Natural killer cell (primary cell): Measurements from ENCODE around the gene SLX9. TPM values are rescaled to one million over a fixed set of nuclear protein-coding genes. Genes with fewer than 3 reads are reported as not detected.

ENCODE experiments used
- ATAC-seq, 3 donors: fragments of 150-1000 bp in 2 of 3; fragments of 200-7000 bp in 1 of 3; cut with Tn5 transposase; 1 replicate in 1 of 3; 2 replicates in 2 of 3; pipeline ENCODE4 v1.10.0; 2021; ENCODE audit warnings: mild to moderate bottlenecking in 2 of 3, moderate library complexity in 2 of 3
- DNase-seq, 2 donors: peaks; one replicate each; pipeline versions ENCODE4 v3.0.0 to v3.0.0-alpha.2; 2013 to 2021; ENCODE audit warnings: mixed read lengths in 1 of 2
- H3K27ac ChIP-seq: one replicate; pipeline ENCODE4 v1.5.1; 2013; ENCODE audit warnings: mild to moderate bottlenecking, low read length
- H3K27me3 ChIP-seq: one replicate; pipeline ENCODE4 v1.6.1; 2013; ENCODE audit warnings: low read length; ENCODE audit not compliant: control insufficient read depth, insufficient read depth
- H3K36me3 ChIP-seq: one replicate; pipeline ENCODE4 v1.6.1; 2013; ENCODE audit warnings: low read length; ENCODE audit not compliant: control insufficient read depth, insufficient read depth
- H3K4me1 ChIP-seq: one replicate; pipeline ENCODE4 v1.6.1; 2013; ENCODE audit warnings: low read length; ENCODE audit not compliant: control insufficient read depth, insufficient read depth
- H3K4me3 ChIP-seq: one replicate; pipeline ENCODE4 v1.5.1; 2013; ENCODE audit warnings: low read length
- H3K9me3 ChIP-seq: one replicate; pipeline ENCODE4 v1.6.1; 2013; ENCODE audit warnings: low read length; ENCODE audit not compliant: control insufficient read depth, insufficient read depth
- H3K27ac Mint-ChIP-seq, 2 donors: one replicate each; pipeline ENCODE4 v1.8.0; 2022; ENCODE audit warnings: mild to moderate bottlenecking in 2 of 2, mixed read lengths in 2 of 2, moderate library complexity in 1 of 2
- H3K27me3 Mint-ChIP-seq, 2 donors: one replicate each; pipeline ENCODE4 v1.8.0; 2022; ENCODE audit warnings: low read depth in 2 of 2, mixed read lengths in 2 of 2
- H3K36me3 Mint-ChIP-seq: one replicate; pipeline ENCODE4 v1.8.0; 2022; ENCODE audit warnings: mixed read lengths
- H3K4me1 Mint-ChIP-seq, 2 donors: one replicate each; pipeline ENCODE4 v1.8.0; 2022; ENCODE audit warnings: mixed read lengths in 2 of 2
- H3K4me3 Mint-ChIP-seq: one replicate; pipeline ENCODE4 v1.8.0; 2022; ENCODE audit warnings: mild to moderate bottlenecking, moderate library complexity, mixed read lengths
- H3K9me3 Mint-ChIP-seq, 2 donors: one replicate each; pipeline ENCODE4 v1.8.0; 2022; ENCODE audit warnings: mixed read lengths in 2 of 2
- WGBS: methylation state at CpG from one replicate; pipeline ENCODE4 v1.1.7; 2013; ENCODE audit warnings: missing lambda C conversion rate; ENCODE audit not compliant: insufficient coverage; 5-methylcytosine and 5-hydroxymethylcytosine counted together
- intact Hi-C: fragments of 100-400 bp; cut with micrococcal nuclease; formaldehyde crosslinking; loops from one replicate; pipeline ENCODE4 v1.14.2; 2022
- total RNA-seq, 4 donors: library from RNA; stranded (reverse); fragments of 120-200 nt in 1 of 4; gene quantifications; one replicate each; pipeline versions ENCODE4 v1.2.3 to v1.2.4, GENCODE V29; 2013 to 2022
- TF ChIP-seq, protein P1 (sequence below): fragments of 200-600 bp; IDR thresholded peaks from one replicate; pipeline ENCODE4 v1.8.0; 2022; ENCODE audit warnings: antibody characterized with exemption

SLX9 gene
- total RNA-seq, 3 donors from 2014 or later (not counting 1 experiment from before 2014, with no cell fraction given), result 12.8 to 22.9 (median 20.0) TPM

DNA sequence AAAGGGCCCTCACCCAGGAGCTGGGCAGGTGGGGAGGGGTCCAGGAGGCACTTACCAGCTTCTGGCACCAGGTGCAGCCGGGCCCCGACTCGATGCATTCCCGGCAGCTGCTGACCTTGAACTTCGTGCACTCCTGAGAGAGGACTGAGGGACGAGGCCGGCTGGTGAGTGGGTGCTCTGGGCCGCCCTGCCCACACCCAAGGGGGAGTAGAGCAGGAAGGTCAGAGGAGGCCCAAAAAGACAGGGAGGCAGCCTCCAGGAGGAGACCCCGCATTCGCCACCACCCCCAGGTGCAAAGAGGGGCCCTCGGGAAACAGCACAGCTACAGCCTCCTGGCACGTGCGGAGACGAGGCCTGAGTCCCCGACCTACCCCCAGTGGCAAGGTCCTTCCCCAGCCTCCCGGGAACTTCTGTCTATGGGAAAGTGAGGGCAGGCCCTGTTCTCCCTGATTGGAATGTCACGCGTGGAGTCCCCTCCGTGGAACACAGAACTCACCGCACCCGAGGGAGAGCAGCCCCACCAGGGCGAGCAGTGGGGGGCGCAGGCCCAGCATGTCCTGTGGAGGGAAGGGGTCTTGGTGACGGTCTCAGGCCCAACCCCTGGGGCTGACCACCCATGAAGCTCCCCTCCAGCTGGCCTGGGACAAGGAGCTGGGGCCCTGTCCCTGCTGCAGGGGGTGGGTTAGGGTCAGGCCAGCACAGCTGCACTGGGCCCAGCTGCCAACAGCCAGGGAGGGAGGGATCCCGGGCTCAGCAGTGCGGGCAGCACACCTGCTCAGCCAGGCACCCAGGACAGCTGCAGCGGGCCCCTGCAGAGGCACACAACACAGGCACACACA is 29.4 kb upstream of the SLX9 start:
- WGBS, result 84% methylated on average over 27 of the region's 27 CpGs
- TF ChIP-seq, protein P1, sequence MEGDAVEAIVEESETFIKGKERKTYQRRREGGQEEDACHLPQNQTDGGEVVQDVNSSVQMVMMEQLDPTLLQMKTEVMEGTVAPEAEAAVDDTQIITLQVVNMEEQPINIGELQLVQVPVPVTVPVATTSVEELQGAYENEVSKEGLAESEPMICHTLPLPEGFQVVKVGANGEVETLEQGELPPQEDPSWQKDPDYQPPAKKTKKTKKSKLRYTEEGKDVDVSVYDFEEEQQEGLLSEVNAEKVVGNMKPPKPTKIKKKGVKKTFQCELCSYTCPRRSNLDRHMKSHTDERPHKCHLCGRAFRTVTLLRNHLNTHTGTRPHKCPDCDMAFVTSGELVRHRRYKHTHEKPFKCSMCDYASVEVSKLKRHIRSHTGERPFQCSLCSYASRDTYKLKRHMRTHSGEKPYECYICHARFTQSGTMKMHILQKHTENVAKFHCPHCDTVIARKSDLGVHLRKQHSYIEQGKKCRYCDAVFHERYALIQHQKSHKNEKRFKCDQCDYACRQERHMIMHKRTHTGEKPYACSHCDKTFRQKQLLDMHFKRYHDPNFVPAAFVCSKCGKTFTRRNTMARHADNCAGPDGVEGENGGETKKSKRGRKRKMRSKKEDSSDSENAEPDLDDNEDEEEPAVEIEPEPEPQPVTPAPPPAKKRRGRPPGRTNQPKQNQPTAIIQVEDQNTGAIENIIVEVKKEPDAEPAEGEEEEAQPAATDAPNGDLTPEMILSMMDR, result no peak
- Mint-ChIP-seq H3K4me3 (peak overlapping the region; percentile 85), H3K36me3 (no peaks in the 10 kb centered on the region), H3K4me1 (peaks cover 57 to 77% of the 10 kb centered on the region in 2 donors), H3K27ac (peak overlapping the region; percentile 85 to 98), H3K27me3 (no peaks in the 10 kb centered on the region), H3K9me3 (no peaks in the 10 kb centered on the region)
- Histone ChIP-seq H3K27me3 (no peaks in the 10 kb centered on the region), H3K27ac (peak overlapping the region; percentile 83), H3K36me3 (peaks cover 51% of the 10 kb centered on the region), H3K4me1 (peaks cover 91% of the 10 kb centered on the region), H3K4me3 (no peak overlapping the region), H3K9me3 (no peaks in the 10 kb centered on the region)
- ATAC-seq (no peak), DNase-seq (no peak)
- intact Hi-C loops, result loop anchor here (5.0 kb wide), 1 partner anchor 108 kb away; the partner anchor contains the start of gene UBE2G2

DNA sequence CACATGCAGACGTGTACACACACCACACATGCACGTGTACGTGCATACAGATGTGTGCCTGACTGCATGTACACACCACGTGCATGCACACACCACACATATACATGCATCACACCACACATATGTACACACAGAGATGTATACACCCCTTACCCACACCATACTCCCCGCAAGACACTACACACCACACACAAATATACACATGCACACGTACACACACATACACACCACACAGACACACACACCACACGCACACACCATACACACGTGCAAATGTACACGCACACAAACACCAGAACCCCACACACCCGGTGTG is 28.8 kb upstream of the SLX9 start:
- no peaks in the 10 kb centered on the region for H3K27me3 ChIP-seq
- Mint-ChIP-seq H3K4me1 (peaks cover 63 to 78% of the 10 kb centered on the region in 2 donors), H3K27me3 (no peaks in the 10 kb centered on the region), H3K36me3 (no peaks in the 10 kb centered on the region), H3K4me3 (peak overlapping the region; percentile 85), H3K27ac (peak overlapping the region; percentile 85 to 98), H3K9me3 (no peaks in the 10 kb centered on the region)
- ATAC-seq (no peak), DNase-seq (no peak)
- H3K27ac ChIP-seq, result peak overlapping the region; percentile 83
- peaks cover 91% of the 10 kb centered on the region for H3K4me1 ChIP-seq
- TF ChIP-seq, protein P1, result no peak
- WGBS, result 45% methylated on average over 10 of the region's 10 CpGs
- H3K36me3 ChIP-seq, result peaks cover 49% of the 10 kb centered on the region
- peak overlapping the region; percentile 26 for H3K4me3 ChIP-seq
- H3K9me3 ChIP-seq, result no peaks in the 10 kb centered on the region
- intact Hi-C loops, result loop anchor here (5.0 kb wide), 1 partner anchor 109 kb away; the partner anchor contains the start of gene UBE2G2

DNA sequence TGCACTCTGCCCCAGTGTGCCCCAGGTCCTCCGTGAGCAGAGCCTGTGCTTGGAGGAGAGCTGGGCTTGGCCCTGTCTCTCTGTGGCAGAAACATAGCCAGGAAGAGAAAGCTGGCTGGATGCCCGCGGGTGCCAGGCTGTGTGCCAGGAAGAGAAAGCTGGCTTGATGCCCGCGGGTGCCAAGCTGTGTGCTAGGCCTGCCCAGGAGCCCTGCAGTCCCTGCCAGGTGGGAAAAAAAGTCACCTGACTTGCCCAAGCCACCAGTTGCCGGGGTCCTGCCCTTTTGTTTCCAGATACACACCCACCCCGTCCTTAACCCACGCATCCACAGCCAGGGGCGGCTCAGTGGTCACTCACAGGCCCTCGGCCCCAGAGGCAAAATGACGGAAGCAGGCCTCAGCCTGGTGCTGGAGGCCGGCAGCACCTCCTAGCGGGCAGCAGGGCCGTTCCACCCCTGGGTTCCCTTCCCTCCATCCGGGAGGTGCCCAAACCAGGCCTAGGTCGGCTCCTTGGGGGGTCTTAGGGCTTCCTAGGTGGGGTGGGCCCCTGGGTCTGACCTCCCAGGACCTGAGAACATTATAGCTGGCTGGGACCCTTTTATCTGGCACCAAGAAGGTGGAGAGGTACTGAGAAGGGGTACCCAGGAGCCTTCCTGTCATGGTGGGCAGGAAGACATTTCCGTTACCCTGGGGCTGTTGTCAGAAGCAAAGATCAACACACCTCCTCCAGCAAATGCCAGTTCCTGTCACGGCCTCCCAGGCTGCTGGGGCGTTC is 28.3 kb upstream of the SLX9 start:
- no peaks in the 10 kb centered on the region for H3K9me3 ChIP-seq
- Mint-ChIP-seq H3K27me3 (no peaks in the 10 kb centered on the region), H3K4me3 (peak overlapping the region; percentile 85), H3K27ac (peak overlapping the region; percentile 85 to 98), H3K36me3 (no peaks in the 10 kb centered on the region), H3K9me3 (no peaks in the 10 kb centered on the region), H3K4me1 (peaks cover 63 to 78% of the 10 kb centered on the region in 2 donors)
- peak overlapping the region; percentile 83 for H3K27ac ChIP-seq
- ATAC-seq (peak; percentile 54 to 74 (median 62)), DNase-seq (peak; percentile 63 to 81)
- H3K36me3 ChIP-seq, result peaks cover 44% of the 10 kb centered on the region
- intact Hi-C loops, result loop anchor here (1.0 to 5.0 kb wide), 2 partner anchors 19 to 109 kb away; partner anchors contain the start of gene UBE2G2
- TF ChIP-seq, protein P1, result peak; percentile 78
- H3K27me3 ChIP-seq, result no peaks in the 10 kb centered on the region
- H3K4me3 ChIP-seq, result peak overlapping the region; percentile 26
- 12% methylated on average over 19 of the region's 19 CpGs for WGBS
- peaks cover 95% of the 10 kb centered on the region for H3K4me1 ChIP-seq
